ENCODE results near the gene ST6GAL1. TPM values are rescaled to one million over a fixed set of nuclear protein-coding genes. Genes with fewer than 3 reads are reported as not detected.

ST6GAL1 gene
- total and polyA plus RNA-seq, 2 of the 13 experiments (the other 11 are each of a cell fraction or from before 2014, with no cell fraction given), result 79.9 to 164 TPM

DNA sequence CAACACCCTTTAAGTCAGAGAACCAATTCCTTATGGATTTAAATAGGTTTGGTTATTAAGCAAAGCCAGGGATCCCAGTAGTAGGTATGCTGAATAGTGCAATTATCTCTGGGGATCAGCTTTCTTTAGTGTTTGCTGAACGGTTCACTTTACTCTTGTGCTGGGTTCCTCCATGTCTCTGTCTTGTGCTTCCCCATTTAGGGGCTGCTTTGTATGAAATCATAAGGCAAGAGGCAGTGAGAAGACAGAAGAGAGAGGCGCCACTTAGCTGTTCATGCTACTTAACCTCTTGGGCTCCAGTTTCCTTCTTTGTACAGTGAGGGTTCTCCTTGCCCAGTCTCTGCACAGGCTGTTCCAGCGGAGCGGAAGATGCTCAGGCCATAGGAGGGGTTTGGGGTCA lies 3.5 kb downstream of the ST6GAL1 start:
- no peak overlapping the region for H3K9ac ChIP-seq (ENCODE audit: insufficient read depth, low read depth, low read length)
- H2AFZ ChIP-seq (ENCODE audit: low read length), result no peak overlapping the region
- DNase-seq (ENCODE audit: low spot score) (no peak), FAIRE-seq (no peak), ATAC-seq (no peak)
- no peak for TF ChIP-seq HMGXB3 (CRISPR knock-in tag; IDR thresholded peaks at IDR 0.05; ENCODE audit: borderline replicate concordance)
- no peak for TF ChIP-seq NR2F6 (IDR thresholded peaks at IDR 0.05)
- TF ChIP-seq NR2F6 (CRISPR knock-in tag; IDR thresholded peaks at IDR 0.05), result no peak
- no peak for TF ChIP-seq KLF11 (CRISPR knock-in tag; IDR thresholded peaks at IDR 0.05)
- TF ChIP-seq SKI (IDR thresholded peaks at IDR 0.05; ENCODE audit: partially characterized antibody), result no peak
- TF ChIP-seq ZNF317 (CRISPR knock-in tag; IDR thresholded peaks at IDR 0.05), result no peak
- TF ChIP-seq RBFOX2 (IDR thresholded peaks at IDR 0.05; ENCODE audit: low read depth, low read length), result no peak
- no peak for TF ChIP-seq PAWR (CRISPR knock-in tag; IDR thresholded peaks at IDR 0.05; ENCODE audit: borderline replicate concordance)
- no peak for TF ChIP-seq KDM1A (CRISPR knock-in tag; IDR thresholded peaks at IDR 0.05)
- TF ChIP-seq ZBTB43 (CRISPR knock-in tag; conservative IDR thresholded peaks at IDR 0.05), result no peak
- TF ChIP-seq, protein P1, sequence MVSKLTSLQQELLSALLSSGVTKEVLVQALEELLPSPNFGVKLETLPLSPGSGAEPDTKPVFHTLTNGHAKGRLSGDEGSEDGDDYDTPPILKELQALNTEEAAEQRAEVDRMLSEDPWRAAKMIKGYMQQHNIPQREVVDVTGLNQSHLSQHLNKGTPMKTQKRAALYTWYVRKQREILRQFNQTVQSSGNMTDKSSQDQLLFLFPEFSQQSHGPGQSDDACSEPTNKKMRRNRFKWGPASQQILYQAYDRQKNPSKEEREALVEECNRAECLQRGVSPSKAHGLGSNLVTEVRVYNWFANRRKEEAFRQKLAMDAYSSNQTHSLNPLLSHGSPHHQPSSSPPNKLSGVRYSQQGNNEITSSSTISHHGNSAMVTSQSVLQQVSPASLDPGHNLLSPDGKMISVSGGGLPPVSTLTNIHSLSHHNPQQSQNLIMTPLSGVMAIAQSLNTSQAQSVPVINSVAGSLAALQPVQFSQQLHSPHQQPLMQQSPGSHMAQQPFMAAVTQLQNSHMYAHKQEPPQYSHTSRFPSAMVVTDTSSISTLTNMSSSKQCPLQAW (CRISPR knock-in tag; IDR thresholded peaks at IDR 0.05), result no peak
- TF ChIP-seq ZSCAN12 (CRISPR knock-in tag; IDR thresholded peaks at IDR 0.05), result no peak
- TF ChIP-seq RXRB (CRISPR knock-in tag; IDR thresholded peaks at IDR 0.05; ENCODE audit: borderline replicate concordance), result no peak
- TF ChIP-seq CBX2 (IDR thresholded peaks at IDR 0.05; ENCODE audit: low read depth, low read length), result no peak
- no peak for TF ChIP-seq CBX2 (CRISPR knock-in tag; IDR thresholded peaks at IDR 0.05; ENCODE audit: low read depth)
- no peak for TF ChIP-seq SMARCE1 (IDR thresholded peaks at IDR 0.05; ENCODE audit: borderline replicate concordance)
- TF ChIP-seq NCOR1 (IDR thresholded peaks at IDR 0.05; ENCODE audit: borderline replicate concordance, low read length), result no peak
- TF ChIP-seq MEF2D (CRISPR knock-in tag; IDR thresholded peaks at IDR 0.05), result no peak
- no peak for TF ChIP-seq SP1 (IDR thresholded peaks at IDR 0.05)
- no peak for TF ChIP-seq SP1 (CRISPR knock-in tag; IDR thresholded peaks at IDR 0.05)
- H3K27me3 ChIP-seq (ENCODE audit: control insufficient read depth in 1 of 2, insufficient read depth in 2 of 2, low read length in 2 of 2), result peaks cover 0 to 12% of the 10 kb centered on the region in 2 experiments; a peak in 2 of 5 replicates
- H3K4me2 ChIP-seq (ENCODE audit: low read depth, low read length), result no peak overlapping the region
- CTCF ChIA-PET (ENCODE audit: low intra/inter-chr PET ratio, low total read pairs), result no interaction called here
- intact Hi-C loops (cut with micrococcal nuclease; ENCODE audit: unreplicated experiment), result loop anchor here (5.0 kb wide), 2 partner anchors 108 to 128 kb away; no protein-coding TSS in a partner anchor
- no peak overlapping the region for H3K27ac ChIP-seq (ENCODE audit: extremely low read length, insufficient read depth, low read length)
- BruUV-seq (replicated peaks), result no TSS peak
- no peaks in the 10 kb centered on the region for H3K79me2 ChIP-seq (ENCODE audit: insufficient read depth, low read length)
- no peaks in the 10 kb centered on the region for H3K36me3 ChIP-seq (replicated peaks in 1 of 2; ENCODE audit: control insufficient read depth in 1 of 2, insufficient read depth in 2 of 2, low read length in 2 of 2)
- no peaks in the 10 kb centered on the region for H4K20me1 ChIP-seq (ENCODE audit: insufficient read depth, low read length)
- peaks cover 34% of the 10 kb centered on the region for H3K4me1 ChIP-seq (ENCODE audit: insufficient read depth, low read length)
- 95% methylated on average over 4 of the region's 4 CpGs for WGBS (ENCODE audit: low lambda C conversion rate)
- no peaks in the 10 kb centered on the region for H3K9me3 ChIP-seq (ENCODE audit: low read length)
- POLR2A ChIA-PET, result interaction anchor here (3.7 kb wide), 1 partner anchor 106 kb away, joined by 57 read pairs; no protein-coding TSS in a partner anchor
- in situ Hi-C loops (cut with HindIII; ENCODE audit: extremely low pct_ligation_motif_present, low pct_unique_long_range_greater_than_20kb), result loop anchor here (5.0 to 10.0 kb wide), 2 partner anchors 82 to 131 kb away; no protein-coding TSS in a partner anchor
- no peak overlapping the region for H3K4me3 ChIP-seq (replicated peaks in 1 of 3; ENCODE audit: insufficient read depth in 1 of 3, low read depth in 2 of 3, low read length in 3 of 3)

All from HepG2 (cell line).